NB4 (cell line): Measurements from ENCODE around the gene HYLS1.
"Not testable (repeated sequence)": the region's sequence is repeated elsewhere in the genome, so short reads cannot be mapped to it uniquely, and the experiment has no call there.

Source experiments
- MYC ChIP-seq: IDR thresholded peaks from 2 replicates; pipeline ENCODE4 v1.6.1; 2011; ENCODE audit warnings: low read depth, low read length
- POLR2A ChIP-seq: IDR thresholded peaks from 2 replicates; pipeline ENCODE4 v1.6.1; 2011; ENCODE audit warnings: mild to moderate bottlenecking; ENCODE audit not compliant: insufficient read length; ENCODE audit errors: extremely low read depth
- TF ChIP-seq, protein P1 (sequence below): IDR thresholded peaks from one replicate; pipeline ENCODE4 v1.5.1; 2012; ENCODE audit warnings: low read depth, low read length
- TF ChIP-seq, protein P2 (sequence below): IDR thresholded peaks from 2 replicates; pipeline ENCODE4 v1.6.1; 2011; ENCODE audit warnings: low read depth, low read length

DNA sequence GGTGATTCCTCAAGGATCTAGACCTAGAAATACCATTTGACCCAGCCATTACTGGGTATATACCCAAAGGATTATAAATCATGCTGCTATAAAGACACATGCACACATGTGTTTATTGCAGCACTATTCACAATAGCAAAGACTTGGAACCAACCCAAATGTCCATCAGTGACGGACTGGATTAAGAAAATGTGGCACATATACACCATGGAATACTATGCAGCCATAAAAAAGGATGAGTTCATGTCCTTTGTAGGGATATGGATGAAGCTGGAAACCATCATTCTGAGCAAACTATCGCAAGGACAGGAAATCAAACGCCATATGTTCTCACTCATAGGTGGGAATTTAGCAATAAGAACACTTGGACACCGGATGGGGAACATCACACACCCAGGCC, 22.1 kb upstream of the HYLS1 start:
- TF ChIP-seq, protein P1, sequence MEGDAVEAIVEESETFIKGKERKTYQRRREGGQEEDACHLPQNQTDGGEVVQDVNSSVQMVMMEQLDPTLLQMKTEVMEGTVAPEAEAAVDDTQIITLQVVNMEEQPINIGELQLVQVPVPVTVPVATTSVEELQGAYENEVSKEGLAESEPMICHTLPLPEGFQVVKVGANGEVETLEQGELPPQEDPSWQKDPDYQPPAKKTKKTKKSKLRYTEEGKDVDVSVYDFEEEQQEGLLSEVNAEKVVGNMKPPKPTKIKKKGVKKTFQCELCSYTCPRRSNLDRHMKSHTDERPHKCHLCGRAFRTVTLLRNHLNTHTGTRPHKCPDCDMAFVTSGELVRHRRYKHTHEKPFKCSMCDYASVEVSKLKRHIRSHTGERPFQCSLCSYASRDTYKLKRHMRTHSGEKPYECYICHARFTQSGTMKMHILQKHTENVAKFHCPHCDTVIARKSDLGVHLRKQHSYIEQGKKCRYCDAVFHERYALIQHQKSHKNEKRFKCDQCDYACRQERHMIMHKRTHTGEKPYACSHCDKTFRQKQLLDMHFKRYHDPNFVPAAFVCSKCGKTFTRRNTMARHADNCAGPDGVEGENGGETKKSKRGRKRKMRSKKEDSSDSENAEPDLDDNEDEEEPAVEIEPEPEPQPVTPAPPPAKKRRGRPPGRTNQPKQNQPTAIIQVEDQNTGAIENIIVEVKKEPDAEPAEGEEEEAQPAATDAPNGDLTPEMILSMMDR = not testable (repeated sequence)
- not testable (repeated sequence) for TF ChIP-seq MYC, POLR2A
- TF ChIP-seq, protein P2, sequence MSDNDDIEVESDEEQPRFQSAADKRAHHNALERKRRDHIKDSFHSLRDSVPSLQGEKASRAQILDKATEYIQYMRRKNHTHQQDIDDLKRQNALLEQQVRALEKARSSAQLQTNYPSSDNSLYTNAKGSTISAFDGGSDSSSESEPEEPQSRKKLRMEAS = not testable (repeated sequence)
